Thymus (tissue), 11 donors: Measurements from ENCODE around the gene PIEZO2. TPM values are rescaled to one million over a fixed set of nuclear protein-coding genes. Genes with fewer than 3 reads are reported as not detected.
"Not testable (repeated sequence)": the region's sequence is repeated elsewhere in the genome, so short reads cannot be mapped to it uniquely, and the experiment has no call there.

ENCODE experiments used
- DNase-seq, 9 donors: peaks; one replicate each; pipeline ENCODE4 v3.0.0-alpha.2; 2013; ENCODE audit warnings: low spot score in 9 of 9, low read depth in 6 of 9, missing footprints in 1 of 9
- H3K27ac ChIP-seq, 2 donors: one replicate each; pipeline ENCODE4 v1.5.1; 2013; ENCODE audit warnings: control low read depth in 1 of 2, low read depth in 1 of 2, low read length in 1 of 2, mild to moderate bottlenecking in 1 of 2, moderate library complexity in 1 of 2
- H3K27me3 ChIP-seq, 2 donors: one replicate each; pipeline ENCODE4 v1.5.1; 2013; ENCODE audit warnings: low read length in 1 of 2; ENCODE audit not compliant: control insufficient read depth in 2 of 2, insufficient read depth in 1 of 2
- H3K36me3 ChIP-seq, 2 donors: one replicate each; pipeline ENCODE4 v1.5.1; 2013; ENCODE audit warnings: low read length in 1 of 2, mild to moderate bottlenecking in 1 of 2, moderate library complexity in 1 of 2; ENCODE audit not compliant: control insufficient read depth in 2 of 2, insufficient read depth in 2 of 2
- H3K4me1 ChIP-seq, 2 donors: one replicate each; pipeline ENCODE4 v1.5.1; 2013; ENCODE audit warnings: low read length in 2 of 2; ENCODE audit not compliant: control insufficient read depth in 2 of 2, insufficient read depth in 2 of 2
- H3K4me3 ChIP-seq, 2 donors: one replicate each; pipeline ENCODE4 v1.5.1; 2013; ENCODE audit warnings: low read length in 2 of 2, control low read depth in 1 of 2, mild to moderate bottlenecking in 1 of 2
- H3K9me3 ChIP-seq, 2 donors: one replicate each; pipeline ENCODE4 v1.5.1; 2013; ENCODE audit warnings: low read length in 1 of 2, mild to moderate bottlenecking in 1 of 2; ENCODE audit not compliant: control insufficient read depth in 2 of 2, insufficient read depth in 1 of 2
- WGBS: extraction: QIAGEN DNeasy Blood & Tissue Kit; methylation state at CpG from one replicate; pipeline ENCODE4 v1.1.7; 2013; 5-methylcytosine and 5-hydroxymethylcytosine counted together
- polyA plus RNA-seq: library from polyadenylated mRNA; stranded (reverse); fragments of 200-250 nt; gene quantifications from one replicate; pipeline ENCODE4 v1.2.3, GENCODE V29; 2013
- total RNA-seq: library from RNA; stranded (reverse); fragments of 120-200 nt; gene quantifications from one replicate; pipeline ENCODE4 v1.2.4, GENCODE V29; 2013
- donor health status: healthy.

The PIEZO2 gene
- total and polyA plus RNA-seq, 2 donors: 1.5 to 3.2 TPM

DNA sequence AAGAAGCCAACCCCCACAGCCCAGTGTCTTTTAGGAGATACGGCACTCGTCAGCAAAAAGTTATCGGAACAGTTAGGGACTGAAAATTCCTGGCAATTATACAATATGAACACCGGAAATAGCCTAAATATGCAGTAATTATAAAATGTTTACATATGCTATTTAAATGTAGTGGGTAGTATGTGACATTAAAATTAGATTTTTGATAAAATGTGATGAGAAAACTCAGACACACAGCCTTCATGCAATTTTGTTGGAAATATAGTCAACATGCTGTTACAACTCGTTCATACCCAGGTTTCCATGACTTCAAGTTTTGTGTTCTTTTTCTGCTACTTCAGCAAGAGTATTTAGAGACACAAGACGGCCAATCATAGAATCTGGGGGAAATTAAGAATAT, 229.1 kb downstream of the PIEZO2 start:
- H3K4me1 ChIP-seq, H3K27me3 ChIP-seq, DNase-seq, H3K4me3 ChIP-seq, H3K27ac ChIP-seq, H3K36me3 ChIP-seq, H3K9me3 ChIP-seq: not testable (repeated sequence)
- WGBS: 93% methylated on average over 6 of the region's 6 CpGs

DNA sequence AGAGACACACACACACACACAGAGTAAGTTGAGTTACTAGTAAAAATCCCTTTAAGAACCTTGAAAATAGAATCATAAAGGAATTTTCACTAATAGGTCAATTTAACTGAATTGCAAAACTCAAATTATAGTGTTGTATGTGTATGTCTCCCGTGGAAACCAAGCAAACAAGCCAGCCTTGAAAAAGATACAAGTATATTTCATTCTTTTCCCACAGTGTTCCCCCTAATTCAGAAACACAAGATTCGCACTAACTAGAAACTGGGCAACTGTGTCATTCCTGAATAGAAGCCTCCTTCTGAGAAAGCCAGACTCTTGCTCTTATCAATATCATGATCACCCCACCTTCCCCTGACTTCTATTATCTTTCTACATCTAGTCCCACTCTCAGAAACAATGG, 229.5 kb downstream of the PIEZO2 start:
- 97% methylated on average over 2 of the region's 2 CpGs for WGBS
- H3K27me3 ChIP-seq: no peaks in the 10 kb centered on the region
- DNase-seq: no peak

DNA sequence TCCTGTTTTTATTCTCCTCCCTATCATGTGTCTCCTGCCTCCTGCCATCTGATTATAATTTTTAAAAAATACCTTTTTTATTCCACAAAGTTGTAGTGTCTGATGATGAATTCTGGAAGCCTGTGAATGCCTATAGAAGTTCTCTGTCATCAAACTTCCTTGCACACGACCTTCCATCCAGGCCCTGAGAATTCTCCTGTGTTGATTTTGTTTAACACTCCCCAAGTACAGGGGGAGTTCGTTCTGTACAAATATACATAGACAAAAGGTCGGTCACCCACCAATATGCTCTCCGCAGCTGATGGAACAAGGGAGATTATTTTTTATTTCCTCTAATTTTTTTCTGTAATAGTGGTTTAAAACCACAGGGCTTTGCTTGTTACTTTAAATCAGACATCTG, 232.5 kb downstream of the PIEZO2 start:
- WGBS: 49% methylated on average over 4 of the region's 4 CpGs
- DNase-seq: no peak
- no peak overlapping the region for H3K27ac ChIP-seq
- H3K27me3 ChIP-seq: no peaks in the 10 kb centered on the region
- H3K9me3 ChIP-seq: peaks cover 0 to 7% of the 10 kb centered on the region in 2 donors
- no peak overlapping the region for H3K4me3 ChIP-seq
- H3K36me3 ChIP-seq: no peaks in the 10 kb centered on the region
- H3K4me1 ChIP-seq: no peaks in the 10 kb centered on the region

More for the DNA sequence above, 229.5 kb downstream of the PIEZO2 start:
- H3K4me3 ChIP-seq: no peak overlapping the region
- H3K27ac ChIP-seq: no peak overlapping the region
- H3K36me3 ChIP-seq: no peaks in the 10 kb centered on the region
- H3K4me1 ChIP-seq: no peaks in the 10 kb centered on the region
- peaks cover 0 to 7% of the 10 kb centered on the region in 2 donors for H3K9me3 ChIP-seq

DNA sequence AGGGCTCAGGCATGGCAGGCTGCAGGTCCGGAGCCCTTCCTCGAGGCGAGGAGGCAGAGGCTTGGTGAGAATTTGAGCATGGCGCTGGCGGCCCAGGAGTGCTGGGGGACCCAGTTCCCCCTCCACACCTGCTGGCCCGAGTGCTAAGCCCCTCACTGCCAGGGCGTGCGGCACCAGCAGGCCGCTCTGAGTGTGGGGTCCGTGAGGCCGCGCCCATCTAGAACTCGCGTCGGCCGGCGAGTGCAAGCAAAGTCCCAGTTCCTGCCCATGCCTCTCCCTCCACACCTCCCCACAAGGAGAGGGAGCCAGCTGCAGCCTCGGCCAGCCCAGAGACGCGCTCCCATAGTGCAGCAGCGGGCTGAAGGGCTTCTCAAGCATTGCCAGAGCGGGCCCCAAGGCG, 233.0 kb downstream of the PIEZO2 start:
- H3K4me1 ChIP-seq: no peaks in the 10 kb centered on the region
- no peak overlapping the region for H3K27ac ChIP-seq
- H3K4me3 ChIP-seq: no peak overlapping the region
- no peak for DNase-seq
- H3K36me3 ChIP-seq: no peaks in the 10 kb centered on the region
- H3K9me3 ChIP-seq: peaks cover 0 to 7% of the 10 kb centered on the region in 2 donors
- H3K27me3 ChIP-seq: no peaks in the 10 kb centered on the region
- WGBS: 96% methylated on average over 23 of the region's 23 CpGs

DNA sequence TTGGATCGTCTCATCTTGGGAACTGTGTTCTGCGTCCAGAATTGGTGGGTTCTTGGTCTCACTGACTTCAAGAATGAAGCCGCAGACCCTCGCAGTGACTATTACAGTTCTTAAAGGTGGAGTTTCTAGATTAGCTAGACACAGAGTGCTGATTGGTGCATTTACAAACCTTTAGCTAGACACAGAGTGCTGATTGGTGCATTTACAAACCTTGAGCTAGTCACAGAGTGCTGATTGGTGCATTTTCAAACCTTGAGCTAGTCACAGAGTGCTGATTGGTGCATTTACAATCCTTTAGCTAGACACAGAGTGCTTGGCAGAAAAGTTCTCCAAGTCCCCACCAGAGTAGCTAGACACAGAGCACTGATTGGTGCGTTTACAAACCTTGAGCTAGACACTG, 233.6 kb downstream of the PIEZO2 start:
- H3K27me3 ChIP-seq, H3K4me1 ChIP-seq, H3K27ac ChIP-seq, DNase-seq, H3K36me3 ChIP-seq, H3K9me3 ChIP-seq, H3K4me3 ChIP-seq: not testable (repeated sequence)
- 97% methylated on average over 5 of the region's 5 CpGs for WGBS

DNA sequence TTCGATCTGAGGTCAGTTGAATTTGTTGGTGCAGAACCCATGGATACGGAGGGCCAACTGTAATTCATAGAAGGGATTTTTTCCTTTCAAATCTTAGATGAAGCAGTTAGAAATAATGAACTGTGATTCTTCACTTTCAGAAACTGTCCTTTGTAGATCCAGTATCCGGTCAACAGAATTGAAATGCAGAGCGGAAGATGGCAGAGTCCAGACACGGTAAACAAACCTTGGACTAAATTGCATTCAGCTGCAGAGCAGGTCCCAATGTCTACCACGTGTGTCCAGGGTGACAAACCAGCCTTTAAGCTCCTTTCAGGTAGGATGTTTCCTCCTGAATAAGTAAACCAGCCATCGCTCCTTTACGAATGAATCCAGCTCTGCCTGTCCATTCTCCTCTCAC, 234.8 kb downstream of the PIEZO2 start:
- H3K36me3 ChIP-seq, H3K27me3 ChIP-seq, H3K27ac ChIP-seq, DNase-seq, H3K4me3 ChIP-seq, H3K4me1 ChIP-seq, H3K9me3 ChIP-seq: not testable (repeated sequence)
- WGBS: 94% methylated on average over 6 of the region's 8 CpGs

DNA sequence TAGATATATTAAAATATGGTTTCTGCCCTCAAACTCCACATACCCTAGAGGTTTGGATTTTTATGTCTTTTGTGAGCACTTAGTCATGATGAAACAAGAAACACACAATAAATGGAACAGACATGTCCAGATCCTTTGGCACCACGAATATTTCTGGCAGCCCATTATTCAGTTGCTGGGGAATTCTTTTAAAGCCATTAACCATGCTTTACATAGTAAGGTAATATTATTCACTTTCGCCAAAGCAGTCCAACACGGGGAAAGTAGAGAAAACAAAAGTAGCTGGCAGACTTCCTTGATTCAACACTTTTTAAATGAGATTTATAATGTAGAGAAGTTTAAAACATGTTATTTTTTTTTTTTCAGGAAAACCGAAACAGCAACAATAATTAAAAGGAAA, 235.4 kb downstream of the PIEZO2 start:
- H3K27ac ChIP-seq: no peak overlapping the region

DNA sequence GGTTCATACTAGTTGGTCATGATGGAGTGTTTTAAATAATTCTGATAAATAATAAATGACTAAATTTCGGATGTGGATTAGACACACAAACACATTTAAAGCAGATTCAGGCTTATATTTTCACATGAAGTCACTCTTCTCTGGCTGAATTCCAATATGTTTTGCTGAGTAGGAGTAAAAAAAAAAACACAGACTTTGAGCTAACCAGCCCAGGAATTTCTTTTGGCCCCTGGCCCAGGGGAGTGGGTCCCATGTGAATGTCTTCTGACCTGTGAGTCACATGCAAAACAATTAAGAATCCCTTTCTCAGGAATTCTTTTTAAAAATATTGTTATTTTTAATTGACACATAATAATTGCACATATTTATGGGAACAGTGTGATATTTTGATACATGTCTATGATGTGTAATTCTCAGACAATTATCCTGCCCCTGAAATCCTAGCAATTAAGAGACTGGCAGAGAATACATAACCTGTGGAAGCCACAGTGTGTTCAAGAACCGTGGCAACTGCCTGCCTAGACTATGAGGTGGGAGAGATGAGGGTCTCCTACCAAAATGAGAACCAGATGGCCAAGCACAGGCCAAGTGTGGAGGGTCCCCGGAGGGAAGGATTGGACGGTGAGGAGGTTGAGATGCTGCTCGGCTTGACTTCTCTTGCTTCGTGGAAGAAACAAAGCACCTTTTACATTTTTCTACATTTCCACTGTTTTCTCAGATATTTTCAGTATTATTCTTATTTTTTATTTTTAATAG, 236.4 kb downstream of the PIEZO2 start:
- no peak for DNase-seq
- WGBS: 93% methylated on average over 6 of the region's 6 CpGs
- no peaks in the 10 kb centered on the region for H3K4me1 ChIP-seq
- H3K36me3 ChIP-seq: no peaks in the 10 kb centered on the region
- peaks cover 0 to 7% of the 10 kb centered on the region in 2 donors for H3K9me3 ChIP-seq
- peak overlapping the region in 1 of 2 donors; percentile 60 for H3K27ac ChIP-seq
- no peaks in the 10 kb centered on the region for H3K27me3 ChIP-seq
- H3K4me3 ChIP-seq: no peak overlapping the region

More for the DNA sequence above, 235.4 kb downstream of the PIEZO2 start:
- Histone ChIP-seq H3K36me3 (no peaks in the 10 kb centered on the region), H3K9me3 (peaks cover 0 to 7% of the 10 kb centered on the region in 2 donors), H3K27me3 (no peaks in the 10 kb centered on the region), H3K4me3 (no peak overlapping the region), H3K4me1 (no peaks in the 10 kb centered on the region)
- 91% methylated on average over 4 of the region's 4 CpGs for WGBS
- DNase-seq: no peak

DNA sequence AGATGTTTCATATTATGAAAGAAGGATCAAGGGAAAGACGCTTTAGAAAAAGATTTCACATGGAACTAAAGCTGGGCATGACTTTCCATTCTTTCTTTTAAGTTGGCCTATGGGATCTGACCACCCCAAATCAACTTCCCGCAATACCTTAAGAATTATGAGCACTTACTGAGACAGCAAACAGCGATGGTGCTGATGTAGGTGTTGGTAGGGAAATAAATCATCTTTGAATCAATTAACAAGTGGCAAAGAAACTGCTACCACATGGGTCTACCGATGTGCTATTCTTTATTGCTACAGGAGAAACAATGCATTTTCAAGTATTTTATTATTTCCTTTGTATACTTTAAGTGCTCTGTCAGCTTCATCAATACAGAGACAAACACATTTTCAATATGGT, 239.6 kb downstream of the PIEZO2 start:
- Histone ChIP-seq H3K36me3 (no peaks in the 10 kb centered on the region), H3K27ac (no peak overlapping the region), H3K9me3 (no peaks in the 10 kb centered on the region), H3K4me3 (no peak overlapping the region), H3K4me1 (no peaks in the 10 kb centered on the region), H3K27me3 (no peaks in the 10 kb centered on the region)
- 97% methylated on average over 4 of the region's 4 CpGs for WGBS
- no peak for DNase-seq
